Retina (tissue), 1 donor: Measurements from ENCODE around the gene FBXO31.
A peak's percentile ranks its signal among the peaks of the same experiment; 100 is the strongest.

Experiments used
- DNase-seq: peaks from one replicate; pipeline ENCODE4 v3.0.0-alpha.2; 2016

Gene FBXO31

GRCh38 chr16:87278191-87279093 lies 105.1 kb downstream of the FBXO31 start:
- DNase-seq: peak; percentile 86
